T-helper 2 cell (primary cell): ENCODE results near the gene ZMYND10.
"Not testable (repeated sequence)": the region's sequence is repeated elsewhere in the genome, so short reads cannot be mapped to it uniquely, and the experiment has no call there.

Experiments
- DNase-seq, 5 experiments: peaks; one replicate each; pipeline versions ENCODE4 v3.0.0 to v3.0.0-alpha.2; 2012 to 2022

The ZMYND10 gene

DNA sequence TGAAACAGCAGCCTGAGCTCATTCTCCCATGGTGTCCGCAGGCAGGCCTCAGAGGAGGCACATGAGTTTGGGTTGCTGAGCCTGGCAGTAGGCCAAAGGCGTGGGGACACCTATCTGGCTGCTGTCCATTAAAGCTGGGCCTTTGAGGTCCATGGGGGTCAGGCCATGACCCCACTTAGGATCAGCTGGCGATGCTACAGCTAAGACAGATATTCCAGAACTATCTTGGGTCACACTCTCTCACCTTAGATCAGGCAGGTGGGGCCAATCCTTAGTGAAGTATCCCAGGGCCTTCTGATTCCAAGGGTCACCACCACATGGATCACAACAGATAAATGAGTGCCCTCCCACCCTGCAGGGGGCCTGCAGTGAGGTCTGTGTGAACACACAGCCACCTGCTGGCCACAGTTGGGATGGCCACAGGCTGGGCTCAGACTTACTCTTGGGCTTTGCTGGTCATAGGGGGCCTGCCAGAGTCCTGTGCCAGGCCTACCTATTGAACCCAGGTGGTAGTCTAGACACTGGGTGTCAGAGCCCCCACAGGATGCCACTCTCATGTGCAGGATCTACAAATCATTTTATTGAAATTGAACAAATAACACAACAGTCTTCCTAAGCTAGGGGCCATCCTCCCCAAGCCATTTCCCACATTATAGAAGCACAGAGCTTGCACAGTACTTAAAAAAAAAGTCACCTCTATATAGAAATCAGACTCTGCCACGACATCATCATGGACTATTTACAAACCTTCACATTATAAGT lies 21.0 kb downstream of the ZMYND10 start:
- DNase-seq = peak in 3 of 5 experiments; percentile 44 to 51 (median 46)

DNA sequence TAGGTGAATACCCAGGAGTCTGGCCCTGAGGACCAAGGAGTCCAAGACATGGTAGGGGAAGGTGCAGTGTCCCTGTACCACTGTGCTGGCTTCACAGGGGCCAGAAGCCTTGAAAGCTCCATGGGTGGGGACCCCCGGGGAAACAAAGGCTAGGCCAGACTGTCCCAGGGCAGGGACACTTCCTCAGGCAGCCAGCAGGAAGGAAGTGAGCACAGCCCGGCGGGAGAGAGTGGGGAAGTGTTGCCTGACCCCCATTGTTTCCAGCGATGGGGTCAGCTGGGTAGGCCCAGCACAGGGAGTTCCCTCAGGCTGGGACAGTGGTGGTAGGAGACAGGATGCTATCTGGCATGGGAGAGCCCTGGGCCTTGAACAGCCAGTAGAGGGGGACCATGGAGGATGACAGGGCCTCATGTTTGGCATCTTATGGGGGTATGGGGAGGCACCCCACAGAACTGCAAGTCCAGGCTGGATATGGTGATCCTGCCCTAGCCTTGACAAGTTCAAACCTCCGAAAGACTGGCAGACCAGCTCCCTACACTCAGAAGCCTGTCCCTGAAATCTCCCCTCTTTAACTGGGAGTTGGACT lies 21.8 kb downstream of the ZMYND10 start:
- no peak for DNase-seq

DNA sequence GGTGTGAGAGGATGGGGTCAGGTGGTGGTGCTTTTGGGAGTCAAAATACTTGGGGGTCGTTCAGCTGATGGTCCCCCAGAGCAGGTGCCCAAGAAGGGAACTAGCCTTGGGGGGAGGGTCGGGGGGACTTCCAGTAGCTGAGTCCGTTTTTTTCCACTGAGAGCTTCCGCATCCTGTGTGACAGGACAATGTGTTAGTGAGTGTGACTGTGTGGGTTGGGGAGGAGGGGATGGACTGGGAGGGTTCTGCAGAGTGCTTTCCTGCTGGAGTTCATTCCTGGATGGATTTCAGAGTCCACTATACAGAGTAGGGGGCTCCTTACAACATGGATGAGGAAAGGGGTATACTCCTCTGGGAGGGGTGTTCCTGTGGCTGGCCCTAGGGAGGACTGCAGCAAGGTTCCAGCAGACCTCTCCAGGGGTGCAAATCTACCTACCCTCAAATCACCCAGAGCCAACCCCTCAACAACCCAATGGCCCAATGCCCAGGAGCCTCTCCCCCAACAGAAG lies 22.4 kb downstream of the ZMYND10 start:
- no peak for DNase-seq

DNA sequence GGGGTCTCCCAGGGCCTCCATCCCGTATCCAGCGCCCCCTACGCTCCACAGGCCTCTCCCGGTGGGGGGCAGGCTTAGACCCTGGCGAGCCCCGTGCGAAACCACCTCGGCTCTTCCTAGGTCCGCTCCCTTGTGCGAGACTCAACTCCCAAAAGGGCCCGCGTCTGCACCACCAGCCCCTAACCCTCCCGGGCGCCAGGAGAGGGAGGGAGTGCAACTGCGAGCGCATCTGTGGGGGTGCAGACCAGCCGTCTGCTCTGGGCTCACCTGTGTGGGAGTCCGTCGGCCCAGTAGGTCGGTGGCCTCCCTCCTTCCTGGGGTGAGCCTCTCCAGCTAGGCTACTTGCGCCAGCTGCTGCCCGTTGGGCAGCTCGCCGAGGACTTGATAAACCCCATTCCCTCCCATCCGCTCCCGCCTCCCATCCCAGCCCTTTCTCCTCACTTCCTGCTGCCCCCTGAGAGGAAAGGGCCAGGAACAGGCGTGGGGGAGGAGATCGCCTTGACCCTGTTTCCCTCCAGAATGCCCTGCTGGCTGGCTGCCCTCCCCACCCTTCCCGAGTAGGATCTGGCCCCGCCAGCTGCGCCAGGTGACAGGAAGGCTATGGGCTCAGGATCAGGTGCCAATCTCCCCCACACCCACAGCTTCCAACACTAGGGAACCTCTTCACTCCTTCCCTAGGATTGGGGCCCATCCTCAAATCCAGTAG lies 23.0 kb downstream of the ZMYND10 start, which contains the start of gene HYAL2:
Gene HYAL2 (minus strand): TSS at position 360 of the 706 bp plus-strand sequence. CDS start 2,256 bp downstream, outside the sequence.
- DNase-seq = no peak

DNA sequence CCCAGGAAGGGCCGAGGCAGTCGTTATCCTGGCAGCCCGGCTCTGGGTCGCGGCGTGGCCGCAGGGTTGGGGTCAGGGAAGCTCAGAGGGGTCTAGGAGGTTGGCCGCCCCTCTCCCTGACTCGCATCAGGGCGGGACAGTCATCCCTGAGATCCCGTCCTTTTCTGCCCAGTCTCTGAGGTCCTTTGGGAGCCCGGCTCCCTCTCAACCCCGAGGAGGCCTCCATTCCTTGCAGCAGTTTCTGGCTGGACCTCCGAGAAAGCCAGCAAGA lies 23.5 kb downstream of the ZMYND10 start:
- DNase-seq = no peak

DNA sequence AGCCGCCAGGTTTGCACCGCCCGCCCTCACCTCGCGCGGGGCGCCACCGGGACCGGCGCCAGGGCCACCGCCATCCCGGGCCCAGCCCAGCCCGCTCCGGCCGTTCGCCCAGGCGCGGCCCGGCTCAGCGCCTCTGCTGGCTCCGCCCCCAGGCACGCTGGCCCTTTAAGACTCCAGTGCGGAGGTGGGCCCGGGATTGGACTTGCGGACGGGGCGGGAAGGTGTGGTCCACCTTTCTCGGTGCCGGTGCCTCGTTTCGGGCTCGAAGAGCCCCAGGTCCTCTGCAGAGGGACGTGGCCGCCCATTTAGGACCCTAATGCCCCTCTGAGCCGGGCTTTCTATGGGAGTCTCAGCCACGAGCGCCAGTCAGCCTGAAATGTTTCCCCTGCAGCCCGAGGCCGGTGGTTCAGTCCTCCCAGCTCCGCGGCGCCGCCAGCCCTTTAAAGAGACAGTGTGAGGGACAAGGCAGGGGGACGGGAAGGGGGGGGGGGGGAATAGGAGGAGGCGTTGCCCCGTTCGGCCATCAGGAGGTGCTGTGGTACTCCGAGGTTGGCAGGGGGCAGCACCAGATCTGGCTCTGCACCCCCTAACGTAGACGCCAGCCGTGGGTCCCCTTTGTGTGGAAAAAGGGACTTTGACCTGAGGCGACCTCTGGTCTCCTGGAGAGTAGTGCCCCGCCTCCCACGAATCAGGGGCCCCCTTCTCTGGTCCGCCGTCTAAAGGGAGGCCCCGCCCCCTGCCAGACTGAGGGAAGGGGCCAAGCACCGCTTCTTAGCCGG lies 24.0 kb downstream of the ZMYND10 start:
- DNase-seq = peak; percentile 58 to 89 (median 71)

DNA sequence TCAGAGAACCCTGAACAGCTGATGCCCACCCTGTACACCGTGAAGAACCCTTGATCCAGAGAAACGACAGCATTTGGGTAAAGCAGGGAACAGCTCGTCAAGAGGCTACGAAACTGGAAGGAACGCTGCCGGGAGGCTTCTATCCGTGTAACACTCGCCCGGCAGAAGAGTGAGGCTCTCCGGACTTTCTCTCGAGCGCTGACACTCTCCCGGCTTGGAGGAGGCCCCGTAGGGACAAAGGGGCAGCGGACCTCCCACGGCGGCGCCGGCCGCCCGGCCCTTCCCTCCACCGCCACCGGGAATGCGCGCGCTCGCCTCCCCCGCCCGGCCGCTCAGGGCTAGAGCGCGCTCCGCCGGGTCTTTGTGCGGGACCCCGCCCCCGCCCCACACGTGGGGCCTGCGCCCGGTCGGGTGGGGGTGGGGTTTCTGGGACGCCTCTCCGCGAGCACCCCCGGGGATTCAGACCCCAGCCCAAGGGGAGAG lies 24.6 kb downstream of the ZMYND10 start:
- DNase-seq = peak in 3 of 5 experiments; percentile 41 to 78 (median 43)

DNA sequence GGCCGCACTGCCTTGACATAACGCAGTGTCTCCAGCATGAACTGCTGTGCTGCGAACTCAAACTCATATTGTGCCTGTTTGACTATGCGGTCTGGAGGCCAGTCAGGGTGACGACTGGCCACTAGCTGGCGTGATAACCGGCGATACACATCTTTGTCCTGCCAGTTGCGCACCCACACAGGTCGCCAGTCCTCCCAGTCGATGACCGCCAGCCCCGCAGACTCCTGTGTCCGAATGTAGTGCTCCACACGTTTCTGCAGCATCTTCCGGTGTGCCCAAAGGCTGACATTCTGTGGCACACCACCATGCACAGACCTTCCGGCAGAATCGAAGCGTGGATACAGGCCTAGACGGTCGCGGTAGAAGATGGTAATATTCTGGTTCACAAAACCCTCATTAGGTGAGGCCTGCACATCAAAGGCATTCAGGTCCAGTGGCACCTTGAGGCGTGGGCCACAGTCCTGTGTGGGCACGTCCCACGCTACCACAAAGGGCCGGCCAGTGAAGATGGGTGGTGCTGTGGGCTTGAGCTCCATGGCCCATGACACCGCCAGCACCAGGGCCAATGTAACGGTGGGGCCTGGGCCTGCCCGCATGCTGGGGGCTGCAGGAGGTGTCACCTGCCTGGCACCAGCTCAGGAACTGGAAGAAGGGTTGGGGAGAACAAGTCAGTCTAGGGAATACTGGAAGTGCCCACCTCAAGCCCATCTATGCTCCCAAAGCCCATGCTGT lies 25.5 kb downstream of the ZMYND10 start:
- no peak for DNase-seq

DNA sequence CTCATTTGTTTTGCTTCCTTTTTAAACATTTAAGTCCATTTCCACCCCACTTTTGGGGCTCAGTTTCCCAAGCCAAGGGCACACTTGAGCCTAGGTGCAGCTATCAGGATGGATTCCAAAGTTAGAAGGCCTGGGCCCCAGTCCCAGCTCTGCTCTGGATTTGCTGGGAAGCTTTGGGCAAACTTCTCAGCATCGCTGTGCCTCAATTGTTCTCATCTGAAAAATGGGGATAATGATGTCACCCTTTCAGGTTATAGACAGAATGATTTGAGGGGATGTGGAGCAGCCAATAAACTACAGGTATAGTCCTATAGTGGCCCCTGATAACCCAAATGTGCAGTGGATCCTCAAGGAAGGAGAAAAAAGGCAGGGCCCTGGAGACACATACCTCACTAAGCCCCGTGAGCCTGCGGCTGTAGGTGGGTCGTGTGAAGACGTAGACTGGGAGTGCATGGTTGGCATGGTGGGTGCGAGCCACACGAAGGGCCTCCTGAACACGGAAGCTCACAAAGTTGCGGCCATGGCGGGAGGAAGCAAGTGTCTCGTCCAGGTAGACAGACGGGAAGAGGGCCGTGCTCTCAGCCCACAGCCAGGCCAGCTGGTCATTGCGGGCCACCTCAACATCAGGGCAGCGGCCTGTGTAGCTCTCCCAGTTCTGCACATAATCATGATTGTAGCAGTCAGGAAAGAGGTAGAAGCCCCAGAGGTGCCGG lies 26.2 kb downstream of the ZMYND10 start:
- no peak for DNase-seq

DNA sequence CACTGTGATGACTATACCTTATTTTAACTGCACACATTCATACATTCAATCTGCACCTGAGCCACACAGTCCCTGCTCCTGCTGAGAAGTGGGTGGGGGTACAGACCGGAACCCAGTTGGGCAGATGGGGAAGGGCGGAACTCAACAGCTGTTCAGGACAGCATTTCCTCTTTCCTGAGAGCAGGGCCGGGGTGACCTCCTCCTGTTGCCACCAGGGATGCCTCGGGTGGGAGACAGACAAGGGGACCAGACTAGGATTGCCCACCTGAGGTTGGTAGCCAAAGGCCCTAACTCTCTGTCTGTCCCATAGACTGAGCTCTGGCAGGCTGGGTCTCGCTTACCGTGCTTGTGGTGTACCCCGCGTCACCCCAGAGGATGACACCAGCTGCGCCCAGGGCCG lies 26.9 kb downstream of the ZMYND10 start:
- no peak for DNase-seq

DNA sequence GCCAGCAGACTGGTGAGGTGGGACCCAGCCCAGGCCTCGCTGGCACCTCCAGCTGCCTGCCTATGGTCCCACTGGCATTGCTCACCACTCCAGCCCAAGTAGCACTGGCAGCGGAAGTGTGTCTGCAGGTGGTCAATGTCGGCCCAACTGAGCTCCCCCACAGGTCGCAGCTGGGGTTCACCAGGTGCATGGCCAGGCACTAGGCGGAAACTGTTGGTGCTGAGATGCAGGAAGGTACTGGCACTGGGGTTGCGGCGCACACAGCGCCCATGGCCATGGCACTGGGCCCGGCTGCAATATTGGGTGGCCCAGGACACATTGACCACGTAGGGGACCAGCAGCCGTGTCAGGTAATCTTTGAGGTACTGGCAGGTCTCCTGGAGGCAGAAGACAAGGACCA lies 27.4 kb downstream of the ZMYND10 start:
- DNase-seq = no peak

DNA sequence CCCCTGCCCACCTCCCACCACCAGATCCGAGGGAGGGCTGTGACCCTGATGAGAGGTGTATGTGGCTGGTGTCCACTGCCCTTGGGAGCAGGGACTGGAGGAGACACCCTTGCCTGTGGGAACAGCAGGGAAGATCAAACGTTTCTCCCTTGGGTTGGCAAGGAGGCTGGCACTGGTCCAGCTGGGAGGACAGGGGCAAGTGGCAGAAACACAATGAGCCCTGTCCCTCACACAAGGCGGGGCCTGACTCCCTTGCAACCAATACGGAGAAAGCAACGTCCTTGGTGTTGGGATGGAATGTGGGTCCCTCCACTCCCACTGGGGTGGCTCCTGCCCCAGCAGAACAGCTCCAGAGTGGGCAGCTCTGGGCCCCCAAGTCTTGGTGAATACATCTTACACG lies 28.2 kb downstream of the ZMYND10 start:
- no peak for DNase-seq

DNA sequence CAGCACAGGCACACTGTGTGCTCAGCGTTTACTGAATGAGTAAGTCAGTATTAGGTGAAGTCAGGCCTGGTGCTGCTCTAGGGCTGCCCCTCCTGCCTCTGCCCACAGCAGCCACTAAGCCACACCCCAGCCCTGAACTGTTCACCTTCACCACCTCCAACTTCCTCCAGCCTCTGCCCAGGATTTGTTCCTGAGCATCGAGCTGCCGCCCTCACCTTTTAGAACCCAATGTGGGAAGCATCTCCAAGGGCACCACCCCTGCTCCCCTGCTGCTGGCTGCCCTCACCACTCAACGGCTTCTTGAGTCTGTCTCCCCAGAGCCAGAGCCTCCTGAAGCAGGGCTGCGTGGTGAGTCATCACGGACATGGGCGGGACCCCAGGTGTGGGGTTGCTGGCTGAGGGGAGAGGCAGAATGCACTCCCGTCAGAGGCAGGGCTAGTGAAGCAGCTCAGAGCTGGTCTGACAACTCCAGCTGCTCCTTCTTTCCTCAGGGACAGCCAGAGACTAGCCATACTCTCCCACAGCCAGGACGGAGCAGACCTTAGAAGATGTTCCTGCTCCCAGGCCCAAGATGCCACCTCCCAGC lies 28.8 kb downstream of the ZMYND10 start:
- peak in 4 of 5 experiments; percentile 47 to 83 (median 60) for DNase-seq

DNA sequence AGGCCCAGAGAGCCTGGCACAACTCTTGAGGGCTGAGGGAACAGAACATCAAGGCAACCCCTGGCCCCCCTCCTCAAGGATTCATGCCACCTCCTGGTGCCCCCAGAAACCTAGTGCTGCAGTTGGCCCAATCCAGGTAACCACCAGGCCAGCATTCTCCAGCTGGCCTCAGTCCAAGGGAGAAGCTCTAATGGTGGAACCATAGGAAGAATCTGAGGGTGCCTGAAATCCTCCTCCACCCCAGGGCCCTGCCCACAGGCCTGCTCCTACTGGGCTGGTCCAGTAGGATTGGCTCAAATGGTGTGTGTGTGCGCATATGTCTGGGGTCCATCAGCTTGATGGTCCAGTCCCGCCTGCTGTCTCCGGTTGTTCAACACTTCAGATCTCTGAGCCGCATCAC lies 30.7 kb downstream of the ZMYND10 start:
- DNase-seq = no peak

DNA sequence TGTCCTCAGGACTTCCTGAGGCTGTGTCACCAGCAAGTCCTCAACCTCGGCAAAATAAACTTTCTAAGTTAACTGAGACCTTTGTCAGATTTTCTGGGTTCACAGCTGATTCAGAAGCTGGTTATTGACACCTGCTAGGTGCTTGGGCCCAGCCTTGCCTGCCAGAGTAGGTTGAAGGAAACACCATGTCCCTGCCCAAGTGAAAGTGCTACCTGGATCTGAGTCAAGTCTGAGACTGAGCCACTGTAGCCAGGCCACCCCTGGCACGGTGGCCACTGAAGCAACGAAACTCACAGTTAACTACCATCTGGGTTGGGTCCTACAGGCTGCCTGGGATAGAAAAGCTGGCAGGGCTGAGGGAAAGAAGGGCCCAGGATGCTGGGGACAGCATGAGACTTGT lies 31.2 kb downstream of the ZMYND10 start:
- DNase-seq = no peak

DNA sequence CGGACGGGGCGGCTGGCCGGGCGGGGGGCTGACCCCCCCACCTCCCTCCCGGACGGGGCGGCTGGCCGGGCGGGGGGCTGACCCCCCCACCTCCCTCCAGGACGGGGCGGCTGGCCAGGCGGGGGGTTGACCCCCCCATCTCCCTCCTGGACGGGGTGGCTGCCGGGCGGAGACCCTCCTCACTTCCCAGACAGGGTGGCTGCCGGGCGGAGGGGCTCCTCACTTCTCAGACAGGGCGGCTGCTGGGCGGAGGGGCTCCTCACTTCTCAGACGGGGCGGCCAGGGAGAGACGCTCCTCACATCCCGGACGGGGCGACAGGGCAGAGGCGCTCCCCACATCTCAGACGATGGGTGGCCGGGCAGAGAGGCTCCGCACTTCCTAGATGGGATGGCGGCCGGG lies 33.5 kb downstream of the ZMYND10 start:
- DNase-seq = not testable (repeated sequence)

DNA sequence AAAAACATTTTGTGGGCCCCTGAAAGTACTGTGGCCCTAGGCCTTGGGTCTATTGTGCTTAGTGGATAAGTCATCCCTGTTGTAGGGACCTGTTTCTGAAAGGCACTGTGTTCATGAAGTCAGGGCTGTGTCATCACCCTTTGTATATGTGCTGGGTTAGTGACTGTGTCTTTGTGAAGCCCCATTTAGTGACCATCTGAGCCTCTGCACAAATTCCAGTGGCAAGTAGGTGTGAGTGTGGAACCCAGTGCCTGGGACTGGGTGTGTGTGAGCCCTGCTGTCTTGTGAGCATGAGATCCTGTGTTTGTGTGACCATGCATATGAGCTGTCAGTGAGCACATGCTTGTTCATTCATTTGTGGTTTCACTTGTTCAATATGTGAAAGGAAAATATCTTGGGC lies 40.9 kb downstream of the ZMYND10 start:
- DNase-seq = no peak

DNA sequence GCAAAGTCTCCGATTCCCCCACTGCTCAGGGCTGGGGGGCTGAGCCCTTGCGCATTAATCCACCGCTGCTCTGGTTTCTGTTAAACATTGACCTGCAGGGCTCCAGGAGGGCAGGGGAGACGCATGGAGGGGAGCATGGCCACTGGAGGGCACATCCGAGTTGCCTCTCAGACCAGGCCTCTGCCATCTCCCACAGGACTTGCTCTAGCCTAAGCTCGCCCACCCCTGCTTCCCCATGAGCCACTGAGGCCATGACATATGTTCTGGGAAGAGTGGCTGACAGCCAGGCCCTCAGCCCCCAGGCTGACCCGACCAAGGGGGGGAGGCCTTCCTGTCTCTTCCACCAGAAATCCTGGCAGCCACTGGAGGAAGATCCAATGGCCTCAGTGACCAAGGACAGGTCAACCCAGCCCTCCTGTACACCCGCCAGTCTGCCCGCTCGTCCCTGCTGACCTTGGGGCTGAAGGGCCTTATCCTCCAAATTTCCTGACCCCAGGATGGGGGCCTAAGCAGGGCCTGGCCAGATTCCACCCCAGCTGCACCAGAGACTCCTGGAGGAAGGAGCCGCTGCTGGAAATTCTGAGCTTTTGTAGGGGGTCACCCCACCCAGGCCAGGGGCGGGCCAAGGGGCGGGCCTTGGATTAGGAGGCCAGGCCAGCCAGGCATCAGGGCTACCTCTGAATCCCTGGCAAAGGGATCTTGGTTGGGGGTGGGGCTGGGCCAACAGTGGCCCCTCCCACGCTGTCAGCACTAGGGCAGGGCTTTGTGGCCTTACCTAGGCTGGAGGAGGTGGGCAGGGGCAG lies 42.3 kb downstream of the ZMYND10 start, which contains the start of gene HYAL1:
Gene HYAL1 (minus strand): TSS at position 562 of the 803 bp plus-strand sequence. CDS start 618 bp downstream, outside the sequence.
- DNase-seq = no peak

DNA sequence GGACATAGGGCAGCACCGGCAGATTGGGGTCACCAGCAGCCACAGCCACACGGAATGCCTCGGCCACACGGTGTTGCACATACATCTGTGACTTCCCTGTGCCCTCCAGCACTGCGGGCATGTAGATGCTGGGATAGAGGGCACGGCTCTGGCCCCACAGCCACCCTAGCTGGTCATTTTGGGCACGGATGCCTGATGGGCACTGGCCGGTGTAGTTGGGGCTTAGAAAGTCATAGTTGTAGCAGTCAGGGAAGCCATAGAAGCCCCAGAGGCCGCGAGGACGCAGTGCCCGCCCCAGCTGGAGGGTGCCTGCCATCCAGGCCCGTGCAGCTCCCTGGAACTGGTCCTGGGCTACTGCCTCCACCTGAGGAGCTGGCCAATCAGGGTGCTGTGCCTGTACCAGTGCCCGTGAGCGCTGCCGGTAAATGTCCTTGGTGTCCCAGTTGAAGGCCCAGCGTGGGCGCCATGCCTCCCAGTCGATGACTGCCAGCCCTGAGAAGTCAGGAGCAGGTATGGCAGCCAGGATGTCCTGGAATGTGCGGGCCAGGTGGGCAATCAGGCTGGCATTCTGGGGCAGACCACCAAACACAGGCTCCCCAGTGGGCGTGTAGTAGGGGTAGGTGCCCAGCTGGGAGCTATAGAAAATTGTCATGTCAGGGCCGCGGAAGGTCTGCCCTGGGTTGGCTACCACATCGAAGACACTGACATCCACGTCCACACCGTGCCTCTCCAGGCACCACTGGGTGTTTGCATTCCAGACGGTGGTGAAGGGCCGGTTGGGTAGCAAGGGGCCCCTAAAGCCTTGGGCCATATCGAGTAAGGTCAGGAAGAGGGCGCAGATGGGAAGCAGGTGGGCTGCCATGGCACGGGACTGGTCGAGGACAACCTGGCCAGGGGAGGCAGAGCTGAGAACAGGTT lies 43.2 kb downstream of the ZMYND10 start:
- no peak for DNase-seq
